GM21825 (cell line): ENCODE measurements around the gene SPACA6.

ENCODE experiments used
- ATAC-seq: cut with Tn5 transposase; IDR thresholded peaks from one replicate; pipeline ENCODE4 v1.9.1; 2021; ENCODE audit warnings: mild to moderate bottlenecking, moderate library complexity; ENCODE audit not compliant: unreplicated experiment

SPACA6 gene

DNA sequence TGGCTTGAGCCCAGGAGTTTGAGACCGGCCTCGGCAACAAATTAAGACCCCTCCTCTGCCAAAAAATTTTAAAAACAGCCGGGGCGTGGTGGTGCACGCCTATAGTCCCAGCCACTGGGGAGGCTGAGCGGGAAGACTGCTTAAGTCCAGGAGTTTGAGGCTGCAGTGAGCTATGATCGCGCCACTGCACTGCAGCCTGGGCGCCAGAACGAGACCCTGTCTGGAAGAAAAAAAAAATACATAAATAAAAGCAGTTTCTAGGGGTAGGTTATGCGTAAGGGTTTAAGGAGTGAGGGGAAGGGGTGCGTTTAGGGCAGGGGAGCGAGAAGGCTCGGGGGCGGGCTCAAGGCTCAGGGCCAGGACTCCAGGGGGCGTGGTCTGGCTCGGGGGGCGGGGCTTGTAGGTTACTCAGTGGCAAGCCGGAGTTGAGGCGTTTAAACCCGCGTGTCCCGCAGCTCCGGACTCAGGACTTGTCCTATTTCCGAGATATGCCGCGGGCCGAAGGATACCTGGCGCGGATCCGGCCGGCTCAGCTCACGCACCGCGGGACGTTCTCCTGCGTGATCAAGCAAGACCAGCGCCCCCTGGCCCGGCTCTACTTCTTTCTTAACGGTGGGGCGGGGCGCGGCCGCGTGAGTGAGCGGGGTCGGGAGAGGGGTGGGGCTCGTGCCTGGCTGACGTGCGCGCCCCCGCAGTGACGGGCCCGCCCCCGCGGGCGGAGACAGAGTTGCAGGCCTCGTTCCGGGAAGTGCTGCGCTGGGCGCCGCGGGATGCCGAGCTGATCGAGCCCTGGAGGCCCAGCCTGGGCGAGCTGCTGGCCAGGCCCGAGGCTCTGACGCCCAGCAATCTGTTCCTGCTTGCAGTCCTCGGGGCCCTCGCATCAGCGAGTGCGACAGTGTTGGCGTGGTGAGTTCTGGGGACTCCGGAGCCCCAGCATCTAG is 10.7 kb downstream of the SPACA6 start:
- peak; percentile 84 for ATAC-seq

DNA sequence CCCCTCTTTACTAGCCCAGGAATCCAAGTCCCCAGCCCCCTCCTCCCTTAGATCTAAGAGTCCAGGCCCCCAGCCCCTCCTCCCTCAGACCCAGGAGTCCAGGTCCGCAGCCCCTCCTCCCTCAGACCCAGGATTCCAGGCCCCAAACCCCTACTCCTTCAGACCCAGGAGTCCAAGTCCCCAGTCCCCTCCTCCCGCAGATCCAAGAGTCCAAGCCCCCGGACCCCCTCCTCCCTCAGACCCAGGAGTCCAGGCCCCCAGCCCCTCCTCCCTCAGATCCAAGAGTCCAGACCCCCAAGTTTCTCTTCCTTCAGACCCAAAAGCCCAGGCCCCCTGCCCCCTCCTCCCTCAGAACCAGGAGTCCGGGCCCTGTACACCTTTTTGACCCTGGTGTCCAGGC is 11.5 kb downstream of the SPACA6 start:
- ATAC-seq: no peak

DNA sequence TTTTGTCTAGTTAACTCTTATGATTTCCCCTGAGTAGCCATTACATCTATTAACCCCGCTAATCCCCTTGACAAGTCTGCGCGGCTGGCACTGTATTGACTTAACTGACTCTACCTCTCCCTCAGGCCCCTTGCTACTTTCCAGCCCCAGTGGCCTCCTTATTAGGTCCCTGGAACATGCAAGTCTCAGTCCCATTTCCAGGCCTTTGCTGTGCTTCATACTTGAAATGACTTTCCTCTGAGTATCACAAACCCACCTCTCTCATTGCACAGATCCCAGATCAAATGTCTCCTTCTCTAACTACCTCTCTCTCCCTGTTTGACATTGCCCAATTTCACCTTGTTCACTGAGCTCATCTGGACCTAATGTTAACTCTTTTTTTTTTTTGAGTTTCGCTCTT is 13.2 kb downstream of the SPACA6 start:
- no peak for ATAC-seq

DNA sequence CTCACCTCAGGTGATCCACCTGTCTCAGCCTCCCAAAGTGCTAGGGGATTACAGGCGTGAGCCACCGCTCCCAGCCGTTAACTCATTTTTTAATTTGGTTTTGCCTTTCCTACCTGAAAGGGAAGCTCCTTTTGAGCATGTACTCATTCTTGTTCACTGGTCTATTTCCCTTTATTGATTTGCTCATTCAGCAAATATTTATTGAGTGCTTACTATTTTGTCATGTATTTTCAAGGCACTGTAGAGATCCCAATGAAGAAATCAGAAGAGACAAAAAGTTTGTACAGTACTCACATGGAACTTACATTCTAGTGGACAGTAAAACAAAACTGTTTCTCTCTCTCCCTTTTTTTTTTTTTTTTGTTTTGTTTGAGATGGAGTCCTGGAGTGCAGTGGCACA is 13.8 kb downstream of the SPACA6 start:
- no peak for ATAC-seq

DNA sequence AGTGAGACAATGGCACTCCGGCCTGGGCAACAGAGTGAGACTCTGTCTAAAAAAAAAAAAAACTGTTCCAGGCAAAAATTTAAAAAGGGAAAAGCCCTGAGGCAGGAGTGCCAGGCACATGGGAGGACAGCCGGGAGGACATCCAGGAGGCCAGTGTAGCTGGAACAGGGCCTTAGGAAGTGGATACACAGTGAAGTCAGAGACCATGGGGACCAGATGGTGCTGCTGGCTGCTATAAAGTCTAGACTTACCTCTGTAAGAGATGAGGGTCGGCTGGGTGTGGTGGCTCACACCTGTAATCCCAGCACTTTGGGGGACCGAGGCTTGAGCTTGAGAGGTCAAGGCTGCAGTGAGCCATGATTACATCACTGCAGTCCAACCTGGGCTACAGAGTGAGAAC is 15.7 kb downstream of the SPACA6 start:
- no peak for ATAC-seq

DNA sequence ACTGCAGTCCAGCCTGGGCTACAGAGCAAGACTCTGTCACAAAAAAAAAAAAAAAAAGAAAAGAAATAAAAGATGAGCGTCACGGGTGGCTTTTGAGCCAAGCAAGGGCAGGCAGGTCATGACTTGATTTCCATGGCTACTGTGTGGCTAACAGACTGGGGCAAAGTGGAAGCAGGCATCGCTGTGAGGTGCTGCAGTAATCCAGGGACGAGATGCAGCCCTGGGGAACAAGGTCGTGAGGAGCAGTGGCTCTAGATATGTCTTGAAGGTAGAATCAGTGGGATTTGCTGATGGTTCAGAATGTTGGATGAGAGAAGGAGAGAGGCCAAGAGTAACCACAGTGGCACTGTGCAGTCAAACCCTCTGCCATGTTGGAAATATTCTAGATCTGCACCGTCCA is 16.4 kb downstream of the SPACA6 start:
- no peak for ATAC-seq

DNA sequence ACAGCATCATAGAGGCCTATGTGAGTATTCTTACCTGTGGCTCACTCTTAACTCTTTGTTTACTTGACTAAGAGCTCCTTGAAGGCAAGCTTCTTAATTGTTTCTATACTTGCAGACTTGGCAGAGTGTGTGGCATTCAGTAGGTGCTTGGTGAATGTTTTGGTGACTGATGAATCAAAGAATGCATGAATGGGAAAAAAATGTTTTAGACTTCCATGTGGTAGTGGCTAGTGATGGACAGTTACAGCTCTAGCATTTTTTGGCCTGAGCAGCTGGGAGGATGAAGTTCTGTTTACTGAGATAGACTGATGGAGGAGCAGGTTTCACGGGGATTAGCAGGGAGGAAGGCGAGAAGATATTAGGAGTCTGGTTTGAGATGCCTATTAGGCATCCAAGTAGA is 17.0 kb downstream of the SPACA6 start:
- no peak for ATAC-seq

DNA sequence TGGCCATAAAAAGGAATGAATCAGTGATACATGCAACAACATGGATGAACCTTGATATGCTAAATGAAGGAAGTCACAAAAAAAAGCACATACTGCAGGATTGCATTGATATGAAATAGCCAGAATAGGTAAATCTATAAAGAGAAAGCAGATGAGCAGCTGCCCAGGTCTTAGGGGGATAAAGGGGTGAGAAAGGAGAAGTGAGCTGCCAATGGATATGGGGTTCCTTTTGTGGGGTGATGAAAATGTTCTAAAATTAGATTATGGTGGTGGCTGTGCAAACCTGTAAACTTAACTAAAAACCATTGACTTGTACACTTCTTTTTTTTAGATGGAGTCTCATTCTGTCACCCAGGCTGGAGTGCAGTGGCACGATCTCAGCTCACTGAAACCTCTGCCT is 18.6 kb downstream of the SPACA6 start:
- ATAC-seq: no peak

DNA sequence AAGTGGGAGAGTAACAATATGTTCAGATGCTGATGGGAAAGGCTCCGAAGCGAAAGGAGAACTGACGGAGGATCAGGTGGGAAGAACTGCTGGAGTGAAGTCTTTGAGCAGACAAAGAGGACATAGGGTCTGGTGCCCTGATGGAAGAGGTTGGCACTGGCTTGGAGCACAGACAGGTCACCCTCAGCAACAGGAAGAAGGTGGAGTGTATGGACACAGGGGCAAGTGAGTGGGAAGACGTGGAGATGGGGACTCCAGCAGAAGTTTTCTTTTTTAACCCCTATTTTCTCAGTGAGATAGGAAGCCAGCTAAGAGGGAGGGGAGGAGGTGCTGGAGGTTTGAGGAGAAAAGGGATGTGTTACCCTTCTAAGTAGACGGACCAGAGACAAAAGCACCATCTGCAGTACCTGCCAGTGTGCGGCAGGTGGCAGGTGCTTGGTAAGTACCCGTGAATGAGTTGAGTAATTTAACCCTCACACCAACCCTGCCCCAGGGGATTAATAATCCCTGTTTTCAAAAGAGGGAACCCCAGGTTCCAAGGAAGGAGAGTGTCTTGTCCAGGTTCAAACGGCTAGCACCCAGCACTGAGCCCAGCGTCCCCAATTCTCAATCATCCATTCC is 19.4 kb downstream of the SPACA6 start:
- no peak for ATAC-seq

DNA sequence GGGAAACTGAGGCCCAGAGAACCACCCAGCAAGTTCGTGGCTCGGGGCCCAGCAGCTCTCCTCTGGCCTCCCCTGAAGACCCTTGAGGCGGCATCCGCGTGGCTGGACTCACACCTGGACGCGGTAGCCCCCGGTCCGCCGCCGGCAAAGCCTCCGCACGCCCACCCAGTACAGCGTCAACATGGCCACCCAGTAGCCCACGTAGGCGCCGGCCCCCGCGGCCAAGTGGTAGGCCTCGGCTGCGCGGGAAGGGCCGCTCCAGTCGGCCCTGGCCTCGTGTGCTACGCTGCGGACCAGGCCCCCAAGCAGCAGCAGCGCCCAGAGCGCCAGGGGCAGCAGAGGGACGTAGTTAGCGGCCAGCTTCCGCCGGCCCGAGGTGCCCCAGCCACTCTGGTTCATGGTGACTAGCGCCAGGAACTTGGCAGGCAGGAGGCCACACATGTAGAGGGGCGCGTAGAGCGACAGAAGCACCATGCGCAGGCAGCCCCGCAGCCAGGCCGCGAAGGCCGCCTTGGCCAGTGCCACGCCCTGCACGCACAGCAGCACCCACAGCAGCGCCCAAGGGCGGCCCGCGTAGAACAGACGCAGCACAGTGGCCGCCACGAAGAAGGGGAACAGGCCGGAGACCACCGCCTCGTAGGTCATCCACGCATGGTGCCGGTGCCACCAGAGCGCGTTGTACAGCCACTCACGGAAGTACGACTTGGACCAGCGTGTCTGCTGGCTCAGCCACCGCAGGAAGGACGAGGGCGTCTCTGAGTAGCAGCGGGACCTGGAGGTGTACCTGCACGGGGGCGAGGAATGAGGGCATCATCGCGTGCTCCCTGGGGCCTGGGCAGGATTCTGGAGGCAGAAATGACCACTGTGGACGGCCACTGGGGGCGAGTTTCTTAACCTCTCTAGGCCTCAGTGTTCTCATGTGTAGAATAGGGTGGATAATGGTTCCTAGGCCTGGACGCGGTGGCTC is 20.5 kb downstream of the SPACA6 start:
- ATAC-seq: no peak

DNA sequence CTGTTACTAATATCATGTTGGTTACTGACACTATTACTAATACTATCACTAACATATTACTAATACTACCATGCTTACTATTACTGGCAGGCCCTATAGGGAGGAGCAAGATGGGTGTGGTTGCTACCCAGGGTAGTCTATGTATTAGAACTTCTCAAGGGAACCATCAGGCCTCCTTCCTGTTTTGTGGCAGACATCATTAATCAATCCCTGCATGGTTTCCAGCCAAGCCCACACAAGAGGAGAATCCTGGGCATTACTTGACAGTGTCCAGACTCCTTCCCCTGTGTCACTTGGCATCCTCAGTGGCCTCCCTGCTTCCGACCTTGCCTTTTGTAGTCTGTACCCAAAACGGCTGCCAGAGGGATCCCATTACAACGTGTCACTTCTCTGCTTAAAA is 21.7 kb downstream of the SPACA6 start:
- no peak for ATAC-seq

DNA sequence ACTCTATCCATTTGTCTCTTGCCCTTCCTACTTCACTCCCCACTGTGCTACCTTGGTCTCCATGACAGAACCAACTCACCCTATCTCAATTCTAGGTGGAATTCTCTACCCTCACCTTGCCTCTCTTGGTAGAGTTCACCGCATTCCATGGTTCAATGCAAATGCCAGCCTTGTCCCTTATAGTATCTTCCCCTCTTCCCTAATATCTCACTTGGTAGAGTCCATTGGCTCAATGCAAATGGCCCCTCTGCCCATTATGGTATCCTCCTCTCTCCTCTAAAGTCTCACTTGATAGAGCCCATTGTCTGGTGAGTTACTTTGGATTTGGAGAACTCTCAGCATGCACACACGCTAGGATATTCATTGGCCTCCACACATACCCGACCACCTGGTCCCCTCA is 22.7 kb downstream of the SPACA6 start:
- no peak for ATAC-seq

DNA sequence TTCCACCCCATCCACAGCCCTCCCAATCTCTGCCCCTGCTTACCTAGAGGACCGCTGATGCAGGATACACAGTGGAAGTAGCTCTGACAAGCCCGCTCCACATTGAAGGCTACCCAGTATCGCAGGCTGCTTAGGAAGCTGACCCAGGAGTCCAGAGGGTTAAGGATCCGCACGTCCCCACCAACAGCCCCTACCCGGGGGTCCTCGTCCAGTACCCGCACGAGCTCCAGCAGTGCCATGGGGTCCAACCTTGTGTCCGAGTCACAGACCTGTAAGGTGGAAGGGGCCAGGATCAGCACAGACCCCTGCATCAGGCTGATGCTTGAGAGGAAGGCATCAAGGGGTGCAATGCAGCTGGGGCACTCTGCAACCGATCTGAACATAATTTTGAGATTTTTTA is 23.8 kb downstream of the SPACA6 start:
- no peak for ATAC-seq

DNA sequence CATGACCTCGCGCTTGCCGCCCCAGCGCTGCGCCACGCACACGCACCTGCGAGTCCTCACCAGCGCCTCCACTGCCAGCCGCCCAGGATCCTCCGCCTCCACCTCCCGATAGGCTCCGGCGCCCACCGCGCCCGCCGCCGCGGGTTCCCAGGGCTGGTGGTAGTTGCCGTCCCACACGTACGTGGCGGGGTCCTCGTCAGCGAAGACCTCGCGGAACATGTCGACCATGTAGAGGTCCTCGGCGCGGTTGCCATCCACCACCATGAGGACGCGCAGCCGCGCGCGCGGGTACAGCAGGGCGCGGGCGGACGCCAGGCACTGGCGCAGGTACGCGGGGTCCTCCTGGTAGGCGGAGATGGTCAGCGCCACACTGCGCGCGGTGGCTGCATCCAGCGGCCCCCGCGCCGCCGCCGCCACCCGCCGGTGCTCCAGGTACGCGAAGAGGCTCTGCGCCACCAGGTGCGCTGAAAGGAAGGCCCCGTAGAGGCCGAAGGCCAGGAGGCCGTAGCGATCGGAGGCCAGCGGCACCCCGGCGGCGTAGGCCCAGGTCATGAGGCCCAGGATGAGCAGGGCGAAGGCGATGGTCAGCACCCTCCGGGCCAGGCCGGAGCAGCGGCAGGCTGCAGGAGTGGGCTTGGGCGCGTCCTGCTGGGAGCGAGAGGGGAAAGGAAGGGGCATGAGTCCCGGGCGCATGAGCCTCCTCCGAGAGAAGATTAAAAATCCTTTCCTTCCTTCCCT is 26.3 kb downstream of the SPACA6 start:
- no peak for ATAC-seq

DNA sequence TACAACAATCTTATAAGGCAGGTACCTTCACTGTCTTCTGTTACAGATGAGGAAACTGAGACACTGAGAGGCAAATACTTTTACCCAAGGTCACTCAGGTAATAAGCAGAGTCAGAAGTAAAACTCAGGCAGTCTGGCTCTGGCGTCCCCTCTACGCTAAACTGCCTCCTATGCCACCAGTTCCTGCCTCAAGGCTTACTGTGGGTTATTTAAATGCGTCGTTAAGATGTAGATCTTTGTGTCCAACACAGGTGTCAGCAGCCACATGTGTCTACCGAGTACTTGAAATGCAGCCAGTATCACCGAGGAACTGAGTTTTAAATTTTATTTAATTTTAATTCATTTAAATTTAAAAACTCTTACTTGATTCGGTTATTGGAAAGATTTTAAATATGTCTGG is 28.8 kb downstream of the SPACA6 start:
- ATAC-seq: no peak

DNA sequence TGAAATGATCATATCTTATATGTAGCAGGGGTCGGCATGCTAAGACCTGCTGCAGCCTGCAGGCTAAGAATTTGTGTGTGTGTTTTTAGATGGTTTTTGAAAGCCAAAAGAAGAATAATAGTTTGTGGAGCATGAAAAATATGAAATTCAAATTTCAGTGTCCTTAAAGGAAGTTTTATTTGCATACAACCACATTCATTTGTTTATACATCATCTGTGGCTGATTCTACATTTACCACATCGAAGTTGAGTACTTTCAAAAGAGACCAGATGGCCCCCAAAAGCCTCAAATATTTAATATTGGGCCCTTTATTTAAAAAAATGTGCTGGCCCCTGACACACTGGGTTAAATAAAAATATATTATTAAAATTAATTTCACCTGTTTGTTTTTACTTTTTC is 29.4 kb downstream of the SPACA6 start:
- no peak for ATAC-seq

DNA sequence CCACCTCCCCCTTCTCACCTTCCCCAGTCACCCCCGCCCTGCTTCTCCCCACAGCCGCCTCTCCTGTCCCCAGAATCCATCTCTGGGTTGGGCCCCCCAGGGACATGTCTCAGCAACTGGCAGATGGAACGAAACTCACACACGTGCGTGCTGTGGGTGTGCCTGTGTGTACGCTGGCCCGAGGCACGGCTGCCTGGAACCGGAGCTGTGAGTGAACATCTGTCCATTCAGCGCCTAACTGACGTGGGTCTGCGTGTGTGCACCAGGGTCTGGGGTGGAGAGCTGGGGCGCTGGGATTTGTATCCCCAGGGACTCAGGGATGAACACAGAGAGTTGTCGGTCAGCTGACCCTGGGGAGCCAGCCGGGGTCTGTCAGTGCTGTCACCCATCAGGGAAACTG is 31.4 kb downstream of the SPACA6 start:
- ATAC-seq: no peak

DNA sequence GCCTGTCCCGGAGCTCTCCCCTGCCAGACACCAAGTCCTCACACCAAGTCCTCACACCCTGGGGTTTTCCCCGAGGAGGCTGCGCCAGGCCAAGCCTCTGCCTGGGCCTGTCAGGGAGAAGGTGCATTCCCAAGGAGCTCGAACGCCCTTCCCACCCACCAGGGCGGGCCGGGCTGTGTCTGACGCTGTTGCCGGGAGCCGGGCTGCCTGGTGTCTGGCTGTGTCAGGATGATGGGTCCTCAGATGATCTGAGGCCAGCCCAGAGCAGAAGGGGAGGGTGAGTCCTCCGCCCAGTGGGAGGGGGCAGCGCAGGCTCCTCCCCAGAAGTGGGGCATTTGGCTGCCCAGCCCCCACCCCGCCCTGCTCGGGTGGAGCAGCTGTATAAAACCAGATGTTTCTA is 32.9 kb downstream of the SPACA6 start:
- no peak for ATAC-seq

DNA sequence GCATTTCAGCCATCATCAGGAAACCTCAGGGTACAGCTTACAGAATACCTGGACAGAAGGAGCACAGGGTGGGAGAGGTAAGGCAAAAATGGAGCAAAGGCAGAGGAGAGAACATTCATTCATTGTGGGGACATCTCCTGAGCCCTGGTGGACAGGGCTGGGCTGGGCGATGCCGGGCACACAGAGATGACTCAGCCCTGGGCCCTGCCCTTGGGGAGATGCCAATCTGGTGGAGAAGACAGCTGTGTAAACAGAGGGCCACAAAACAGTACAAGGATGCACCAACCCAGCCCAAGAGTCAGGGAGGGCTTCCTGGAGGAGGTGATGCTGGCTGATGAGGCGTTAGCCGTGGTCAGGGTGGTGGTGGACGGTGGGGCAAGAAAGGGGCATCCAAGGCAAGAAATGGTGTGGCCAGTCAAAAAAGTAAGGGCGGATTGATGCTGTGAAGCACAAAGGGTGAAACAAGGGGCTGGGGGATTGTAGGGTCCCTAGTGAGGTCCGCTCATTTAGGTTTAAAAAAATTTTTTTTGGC is 34.3 kb downstream of the SPACA6 start:
- no peak for ATAC-seq

DNA sequence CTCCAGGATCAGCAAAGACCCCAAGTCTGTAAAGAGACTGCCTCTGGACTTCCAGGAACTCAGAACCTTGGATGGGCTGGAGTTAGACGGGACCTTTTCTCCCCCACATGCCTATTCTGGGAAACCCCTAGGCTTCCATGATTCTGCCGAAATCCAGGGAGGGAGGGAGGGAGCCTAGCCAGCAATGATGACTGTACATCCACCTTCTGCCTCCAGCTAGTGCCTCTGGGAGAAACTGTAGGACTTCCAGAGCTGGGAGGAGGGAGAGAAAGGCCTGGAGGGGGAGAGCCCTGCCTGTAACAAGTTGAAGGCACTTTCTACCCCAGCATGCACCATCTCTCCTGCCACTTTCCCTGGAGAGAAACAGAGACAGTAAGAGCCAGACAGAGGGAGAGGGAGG is 36.7 kb downstream of the SPACA6 start:
- ATAC-seq: no peak
